Nephron progenitor cell (in vitro differentiated cells): ENCODE measurements around the gene CD8A.

ENCODE experiments used
- DNase-seq: peaks from one replicate; pipeline ENCODE4 v3.0.0; 2021
- H3K27ac Mint-ChIP-seq: 2 replicates; pipeline ENCODE4 v1.8.0; 2021; ENCODE audit warnings: mild to moderate bottlenecking, moderate library complexity, mixed read lengths
- H3K27me3 Mint-ChIP-seq: 2 replicates; pipeline ENCODE4 v1.8.0; 2021; ENCODE audit warnings: mild to moderate bottlenecking, low read depth, mixed read lengths; ENCODE audit not compliant: poor library complexity
- H3K36me3 Mint-ChIP-seq: 2 replicates; pipeline ENCODE4 v1.8.0; 2021; ENCODE audit warnings: low read depth, mixed read lengths
- H3K4me1 Mint-ChIP-seq: 2 replicates; pipeline ENCODE4 v1.8.0; 2021; ENCODE audit warnings: mixed read lengths
- H3K4me3 Mint-ChIP-seq: 2 replicates; pipeline ENCODE4 v1.8.0; 2021; ENCODE audit warnings: mild to moderate bottlenecking, moderate library complexity, mixed read lengths
- H3K9me3 Mint-ChIP-seq: 2 replicates; pipeline ENCODE4 v1.8.0; 2021; ENCODE audit warnings: mild to moderate bottlenecking, moderate library complexity, mixed read lengths
- CTCF ChIP-seq: fragments of 200-600 bp; sonication (generic); IDR thresholded peaks from 2 replicates; pipeline ENCODE4 v1.5.0; 2021; ENCODE audit warnings: antibody characterized with exemption

The CD8A gene

GRCh38 chr2:86831537-86831936, 40.8 kb upstream of the CD8A start:
- peaks cover 18% of the 10 kb centered on the region for H3K4me1 Mint-ChIP-seq
- no peaks in the 10 kb centered on the region for H3K9me3 Mint-ChIP-seq
- no peaks in the 10 kb centered on the region for H3K27me3 Mint-ChIP-seq
- H3K36me3 Mint-ChIP-seq, result no peaks in the 10 kb centered on the region
- no peak for DNase-seq
- TF ChIP-seq CTCF, result no peak
- H3K27ac Mint-ChIP-seq, result peak overlapping the region; percentile 15
- no peak overlapping the region for H3K4me3 Mint-ChIP-seq

GRCh38 chr2:86826951-86827350, 36.2 kb upstream of the CD8A start:
- Mint-ChIP-seq H3K36me3 (peaks cover 8% of the 10 kb centered on the region), H3K9me3 (peaks cover 11% of the 10 kb centered on the region), H3K27ac (no peak overlapping the region), H3K4me1 (peaks cover 31% of the 10 kb centered on the region), H3K27me3 (peaks cover 5% of the 10 kb centered on the region), H3K4me3 (no peak overlapping the region)
- no peak for DNase-seq
- TF ChIP-seq CTCF, result no peak

GRCh38 chr2:86825693-86826381, 35.1 kb upstream of the CD8A start:
- H3K36me3 Mint-ChIP-seq, result peaks cover 11% of the 10 kb centered on the region
- peaks cover 16% of the 10 kb centered on the region for H3K9me3 Mint-ChIP-seq
- H3K4me3 Mint-ChIP-seq, result no peak overlapping the region
- no peak for TF ChIP-seq CTCF
- DNase-seq, result no peak
- no peak overlapping the region for H3K27ac Mint-ChIP-seq
- peaks cover 27% of the 10 kb centered on the region for H3K4me1 Mint-ChIP-seq
- peaks cover 5% of the 10 kb centered on the region for H3K27me3 Mint-ChIP-seq

- peaks cover 11% of the 10 kb centered on the region for H3K36me3 Mint-ChIP-seq
- peaks cover 16% of the 10 kb centered on the region for H3K9me3 Mint-ChIP-seq
- peaks cover 27% of the 10 kb centered on the region for H3K4me1 Mint-ChIP-seq
- no peak overlapping the region for H3K27ac Mint-ChIP-seq
- TF ChIP-seq CTCF, result no peak
- no peak overlapping the region for H3K4me3 Mint-ChIP-seq
- H3K27me3 Mint-ChIP-seq, result peaks cover 6% of the 10 kb centered on the region
- no peak for DNase-seq
These were observed 34.5 kb upstream of the CD8A start for GRCh38 chr2:86825036-86825692.

GRCh38 chr2:86822668-86823345, 32.1 kb upstream of the CD8A start:
- DNase-seq, result no peak
- TF ChIP-seq CTCF, result no peak
- Mint-ChIP-seq H3K4me1 (peaks cover 19% of the 10 kb centered on the region), H3K27me3 (peaks cover 9% of the 10 kb centered on the region), H3K36me3 (peaks cover 11% of the 10 kb centered on the region), H3K9me3 (peaks cover 30% of the 10 kb centered on the region), H3K4me3 (no peak overlapping the region), H3K27ac (no peak overlapping the region)
